ENCODE data around the gene PITPNC1.

- no peak for TF ChIP-seq YY1 (IDR thresholded peaks at IDR 0.05; ENCODE audit: insufficient read depth, insufficient read length)
- TF ChIP-seq ZNF274 (IDR thresholded peaks at IDR 0.05; ENCODE audit: low read depth, low read length) = no peak
Observed at GRCh38 chr17:67503184-67503583, 126.1 kb downstream of the PITPNC1 start.
